ENCODE results near the gene CD7.

DNA sequence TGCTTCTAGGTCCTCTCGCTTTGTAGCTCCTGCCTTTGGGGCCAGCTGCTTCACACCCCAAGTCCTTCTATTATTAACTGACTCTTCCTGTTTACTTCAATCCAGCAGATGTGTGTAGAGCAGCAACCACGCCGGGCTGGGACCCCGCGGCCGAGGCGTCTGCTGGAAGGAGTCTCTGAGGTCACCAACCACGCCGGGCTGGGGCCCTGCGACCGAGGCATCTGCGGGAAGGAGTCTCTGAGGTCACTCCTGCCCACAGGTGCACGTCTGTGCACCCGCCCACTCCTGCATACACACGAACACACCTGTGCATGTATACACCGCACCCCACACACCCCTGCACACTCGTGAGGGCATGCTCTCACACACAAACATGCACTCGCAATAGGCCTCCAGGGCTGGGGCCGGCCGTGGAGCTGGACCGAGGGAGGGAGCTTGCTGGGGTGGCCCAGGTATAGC is 33.9 kb upstream of the CD7 start:
- TF ChIP-seq, protein P1, sequence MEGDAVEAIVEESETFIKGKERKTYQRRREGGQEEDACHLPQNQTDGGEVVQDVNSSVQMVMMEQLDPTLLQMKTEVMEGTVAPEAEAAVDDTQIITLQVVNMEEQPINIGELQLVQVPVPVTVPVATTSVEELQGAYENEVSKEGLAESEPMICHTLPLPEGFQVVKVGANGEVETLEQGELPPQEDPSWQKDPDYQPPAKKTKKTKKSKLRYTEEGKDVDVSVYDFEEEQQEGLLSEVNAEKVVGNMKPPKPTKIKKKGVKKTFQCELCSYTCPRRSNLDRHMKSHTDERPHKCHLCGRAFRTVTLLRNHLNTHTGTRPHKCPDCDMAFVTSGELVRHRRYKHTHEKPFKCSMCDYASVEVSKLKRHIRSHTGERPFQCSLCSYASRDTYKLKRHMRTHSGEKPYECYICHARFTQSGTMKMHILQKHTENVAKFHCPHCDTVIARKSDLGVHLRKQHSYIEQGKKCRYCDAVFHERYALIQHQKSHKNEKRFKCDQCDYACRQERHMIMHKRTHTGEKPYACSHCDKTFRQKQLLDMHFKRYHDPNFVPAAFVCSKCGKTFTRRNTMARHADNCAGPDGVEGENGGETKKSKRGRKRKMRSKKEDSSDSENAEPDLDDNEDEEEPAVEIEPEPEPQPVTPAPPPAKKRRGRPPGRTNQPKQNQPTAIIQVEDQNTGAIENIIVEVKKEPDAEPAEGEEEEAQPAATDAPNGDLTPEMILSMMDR (IDR thresholded peaks at IDR 0.05; ENCODE audit: insufficient read depth, low read length, poor library complexity, severe bottlenecking), result no peak
- TF ChIP-seq EZH2phosphoT487 (conservative IDR thresholded peaks at IDR 0.05; ENCODE audit: low read length), result no peak

Data from SU-DHL-6 (cell line).